Psoas muscle (tissue), 8 donors: Measurements from ENCODE around the gene NAIF1. TPM values are rescaled to one million over a fixed set of nuclear protein-coding genes. Genes with fewer than 3 reads are reported as not detected.
A peak's percentile ranks its signal among the peaks of the same experiment; 100 is the strongest.

Experiments
- ATAC-seq, 4 donors: fragments of 200-7000 bp; cut with Tn5 transposase; one replicate each; pipeline ENCODE4 v1.9.1; 2020; ENCODE audit warnings: moderate library complexity in 3 of 4, mild to moderate bottlenecking in 2 of 4
- DNase-seq, 2 donors: peaks; one replicate each; pipeline ENCODE4 v3.0.0-alpha.2; 2020
- H3K27ac ChIP-seq: fragments of 200-600 bp; one replicate; pipeline ENCODE4 v1.8.0; 2022
- H3K27me3 ChIP-seq, 3 donors: fragments of 200-600 bp in 1 of 3; one replicate each; pipeline versions ENCODE4 v1.6.1 to v1.8.0; 2013 to 2022; ENCODE audit warnings: low read length in 2 of 3, mild to moderate bottlenecking in 2 of 3, moderate library complexity in 1 of 3; ENCODE audit not compliant: insufficient read depth in 3 of 3
- H3K36me3 ChIP-seq, 2 donors: fragments of 200-600 bp in 1 of 2; one replicate each; pipeline versions ENCODE4 v1.6.1 to v1.8.0; 2013 to 2022; ENCODE audit warnings: low read depth in 1 of 2, mild to moderate bottlenecking in 1 of 2, moderate library complexity in 1 of 2; ENCODE audit not compliant: insufficient read depth in 1 of 2
- H3K4me1 ChIP-seq: fragments of 200-600 bp; one replicate; pipeline ENCODE4 v1.8.0; 2022
- H3K4me3 ChIP-seq: fragments of 200-600 bp; one replicate; pipeline ENCODE4 v1.8.0; 2022; ENCODE audit warnings: mild to moderate bottlenecking
- H3K9me3 ChIP-seq: fragments of 200-600 bp; one replicate; pipeline ENCODE4 v1.8.0; 2022
- CTCF ChIP-seq: fragments of 200-600 bp; IDR thresholded peaks from one replicate; pipeline ENCODE4 v1.8.0; 2022; ENCODE audit warnings: antibody characterized with exemption
- WGBS, 3 donors: extraction: QIAGEN DNeasy Blood & Tissue Kit; methylation state at CpG; one replicate each; pipeline versions ENCODE4 v1.1.6 to v1.1.7; 2013; 5-methylcytosine and 5-hydroxymethylcytosine counted together
- intact Hi-C, 2 donors: fragments of 100-400 bp; cut with DNase I; formaldehyde crosslinking; loops; one replicate each; pipeline versions ENCODE4 v1.11.0 to v1.14.2; 2022
- polyA plus RNA-seq, 3 donors: library from polyadenylated mRNA; stranded (reverse); fragments of 200-250 nt; gene quantifications; one replicate each; pipeline ENCODE4 v1.2.3, GENCODE V29; 2013
- total RNA-seq, 4 donors: library from RNA; stranded (reverse); fragmentation: NEBNext Ultra II Directional in 2 of 4; extraction: Animal tissue kit (Norgen Biotek cat#: 25700) in 2 of 4; gene quantifications; one replicate each; pipeline versions ENCODE4 v1.2.1 to v1.2.4, GENCODE V29; 2021 to 2023
- donor health status: healthy with polysubstance abuse.
- donor health status: DM: no; HTN: no; CAD: no; lungs with moderate emphysema.
- donor health status: Bipolar disorder and iron deficiency.
- donor health status: healthy.
- donor health status: DM: yes; HTN: yes; CAD: no.
- donor health status: DM: no; HTN: no; CAD: no.
- donor health status: DM: no; HTN: no; CAD: no.
- donor health status: DM: yes; HTN: yes; CAD: no.

Gene NAIF1
- total and polyA plus RNA-seq, 7 donors = 4.2 to 8.7 (median 6.3) TPM

- intact Hi-C loops = no loop called here
- peak overlapping the region; percentile 30 for H3K4me3 ChIP-seq
- DNase-seq (peak in 1 of 2 donors; percentile 50), ATAC-seq (no peak)
- peaks cover 89% of the 10 kb centered on the region for H3K4me1 ChIP-seq
- WGBS, 3 donors = 55 to 75% (median 59%) methylated on average over 21 of the region's 21 CpGs
- peaks cover 2 to 79% of the 10 kb centered on the region in 2 donors for H3K36me3 ChIP-seq
- no peaks in the 10 kb centered on the region for H3K9me3 ChIP-seq
- H3K27me3 ChIP-seq = no peaks in the 10 kb centered on the region
- H3K27ac ChIP-seq = peak overlapping the region; percentile 97
- no peak for TF ChIP-seq CTCF
These were observed 38.5 kb upstream of the NAIF1 start for GRCh38 chr9:128105538-128106175.

- H3K4me1 ChIP-seq = peaks cover 94% of the 10 kb centered on the region
- intact Hi-C loops = loop anchor here in 1 of 2 donors (5.0 kb wide), 1 partner anchor 47 kb away; no protein-coding TSS in a partner anchor
- no peaks in the 10 kb centered on the region for H3K27me3 ChIP-seq
- DNase-seq = peak; percentile 69 to 88
- WGBS, 3 donors = 23 to 31% (median 25%) methylated on average over 6 of the region's 6 CpGs
- peak overlapping the region; percentile 24 for H3K4me3 ChIP-seq
- peak overlapping the region; percentile 97 for H3K27ac ChIP-seq
- H3K9me3 ChIP-seq = no peaks in the 10 kb centered on the region
- peak; percentile 38 to 47 (median 43) for ATAC-seq
- no peak for TF ChIP-seq CTCF
- peaks cover 2 to 80% of the 10 kb centered on the region in 2 donors for H3K36me3 ChIP-seq
These were observed 37.1 kb upstream of the NAIF1 start for GRCh38 chr9:128104171-128104618.

GRCh38 chr9:128103589-128103962 lies 36.5 kb upstream of the NAIF1 start:
- H3K36me3 ChIP-seq = peaks cover 2 to 74% of the 10 kb centered on the region in 2 donors
- 23 to 46% (median 27%) methylated on average over 8 of the region's 8 CpGs for WGBS, 3 donors
- H3K27ac ChIP-seq = peak overlapping the region; percentile 97
- H3K9me3 ChIP-seq = no peaks in the 10 kb centered on the region
- peaks cover 92% of the 10 kb centered on the region for H3K4me1 ChIP-seq
- DNase-seq (no peak), ATAC-seq (peak; percentile 7 to 13 (median 12))
- intact Hi-C loops = loop anchor here in 1 of 2 donors (5.0 kb wide), 1 partner anchor 46 kb away; no protein-coding TSS in a partner anchor
- peak overlapping the region; percentile 24 for H3K4me3 ChIP-seq
- H3K27me3 ChIP-seq = no peaks in the 10 kb centered on the region
- no peak for TF ChIP-seq CTCF

- Histone ChIP-seq H3K27ac (peak overlapping the region; percentile 97), H3K27me3 (no peaks in the 10 kb centered on the region), H3K4me1 (peaks cover 89% of the 10 kb centered on the region), H3K4me3 (peak overlapping the region; percentile 70), H3K9me3 (no peaks in the 10 kb centered on the region), H3K36me3 (peaks cover 2 to 69% of the 10 kb centered on the region in 2 donors)
- 35 to 50% (median 42%) methylated on average over 23 of the region's 23 CpGs for WGBS, 3 donors
- ATAC-seq (peak; percentile 48 to 59 (median 56)), DNase-seq (peak; percentile 82 to 95)
- TF ChIP-seq CTCF = no peak
- intact Hi-C loops = loop anchor here in 1 of 2 donors (5.0 kb wide), 1 partner anchor 46 kb away; no protein-coding TSS in a partner anchor
These were observed 35.9 kb upstream of the NAIF1 start for GRCh38 chr9:128102861-128103588.
